T-helper 22 cell (primary cell): ENCODE data around the gene UBE2C.
"Not testable (repeated sequence)": the region's sequence is repeated elsewhere in the genome, so short reads cannot be mapped to it uniquely, and the experiment has no call there.

Experiments
- DNase-seq: peaks from one replicate; pipeline ENCODE4 v3.0.0-alpha.2; 2020; ENCODE audit warnings: low read depth

UBE2C gene

GRCh38 chr20:45812157-45813005 lies at the start of gene UBE2C:
UBE2C (plus strand) TSS chr20:45812644; CDS start chr20:45812696, 52 bp downstream.
- peak; percentile 90 for DNase-seq

GRCh38 chr20:45764618-45765282 lies 47.7 kb upstream of the UBE2C start:
- not testable (repeated sequence) for DNase-seq

GRCh38 chr20:45765307-45765875 lies 47.1 kb upstream of the UBE2C start:
- no peak for DNase-seq

GRCh38 chr20:45765980-45766379 lies 46.5 kb upstream of the UBE2C start:
- DNase-seq, result no peak

GRCh38 chr20:45768479-45768878 lies 44.0 kb upstream of the UBE2C start:
- DNase-seq, result no peak

- peak; percentile 47 for DNase-seq
These were observed 41.2 kb upstream of the UBE2C start for GRCh38 chr20:45771182-45771759.

GRCh38 chr20:45772693-45773092 lies 39.8 kb upstream of the UBE2C start:
- no peak for DNase-seq

- no peak for DNase-seq
These were observed 37.5 kb upstream of the UBE2C start for GRCh38 chr20:45774945-45775344.

- DNase-seq, result no peak
These were observed 37.0 kb upstream of the UBE2C start for GRCh38 chr20:45775411-45775810.

GRCh38 chr20:45776931-45777330 lies 35.5 kb upstream of the UBE2C start:
- no peak for DNase-seq

GRCh38 chr20:45779011-45779915 lies 33.2 kb upstream of the UBE2C start:
- no peak for DNase-seq

GRCh38 chr20:45780159-45780558 lies 32.3 kb upstream of the UBE2C start:
- no peak for DNase-seq

GRCh38 chr20:45781391-45781931 lies 31.0 kb upstream of the UBE2C start:
- no peak for DNase-seq

GRCh38 chr20:45782890-45783289 lies 29.6 kb upstream of the UBE2C start:
- no peak for DNase-seq

- DNase-seq, result no peak
These were observed 28.7 kb upstream of the UBE2C start for GRCh38 chr20:45783656-45784294.

- no peak for DNase-seq
These were observed 24.1 kb upstream of the UBE2C start for GRCh38 chr20:45788351-45788750.

- DNase-seq, result no peak
These were observed 19.9 kb upstream of the UBE2C start for GRCh38 chr20:45792317-45793118.

GRCh38 chr20:45796337-45797065 lies 15.9 kb upstream of the UBE2C start:
- no peak for DNase-seq

GRCh38 chr20:45797510-45797909 lies 14.9 kb upstream of the UBE2C start:
- DNase-seq, result not testable (repeated sequence)
